ENCODE measurements around the gene CENPVL3.

CENPVL3 gene

DNA sequence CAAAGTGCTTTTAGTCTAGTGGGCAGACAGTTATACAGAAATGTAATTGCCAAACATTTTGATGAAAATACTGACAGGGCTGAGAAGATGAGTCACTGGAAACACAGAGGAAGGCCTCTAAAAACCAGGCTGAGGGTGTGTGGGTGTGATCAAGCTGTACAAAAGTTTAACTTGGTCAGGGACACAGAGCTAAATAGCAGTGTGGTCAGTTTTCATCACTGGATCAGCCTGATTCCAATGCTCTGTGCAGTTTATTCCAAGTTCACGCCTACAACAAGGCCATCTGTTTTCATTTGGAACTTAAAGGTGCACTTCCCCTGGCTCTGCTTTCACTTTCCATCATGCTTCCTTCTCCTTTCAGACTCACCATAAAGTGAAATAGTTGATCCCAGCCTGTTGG lies 10.6 kb downstream of the CENPVL3 start:
- no peak overlapping the region for H3K4me3 ChIP-seq (replicated peaks in 1 of 2; ENCODE audit: low read depth in 2 of 2, low read length in 2 of 2)
- TF ChIP-seq, protein P1, sequence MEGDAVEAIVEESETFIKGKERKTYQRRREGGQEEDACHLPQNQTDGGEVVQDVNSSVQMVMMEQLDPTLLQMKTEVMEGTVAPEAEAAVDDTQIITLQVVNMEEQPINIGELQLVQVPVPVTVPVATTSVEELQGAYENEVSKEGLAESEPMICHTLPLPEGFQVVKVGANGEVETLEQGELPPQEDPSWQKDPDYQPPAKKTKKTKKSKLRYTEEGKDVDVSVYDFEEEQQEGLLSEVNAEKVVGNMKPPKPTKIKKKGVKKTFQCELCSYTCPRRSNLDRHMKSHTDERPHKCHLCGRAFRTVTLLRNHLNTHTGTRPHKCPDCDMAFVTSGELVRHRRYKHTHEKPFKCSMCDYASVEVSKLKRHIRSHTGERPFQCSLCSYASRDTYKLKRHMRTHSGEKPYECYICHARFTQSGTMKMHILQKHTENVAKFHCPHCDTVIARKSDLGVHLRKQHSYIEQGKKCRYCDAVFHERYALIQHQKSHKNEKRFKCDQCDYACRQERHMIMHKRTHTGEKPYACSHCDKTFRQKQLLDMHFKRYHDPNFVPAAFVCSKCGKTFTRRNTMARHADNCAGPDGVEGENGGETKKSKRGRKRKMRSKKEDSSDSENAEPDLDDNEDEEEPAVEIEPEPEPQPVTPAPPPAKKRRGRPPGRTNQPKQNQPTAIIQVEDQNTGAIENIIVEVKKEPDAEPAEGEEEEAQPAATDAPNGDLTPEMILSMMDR (IDR thresholded peaks at IDR 0.05; ENCODE audit: low read depth, low read length) = no peak
- DNase-seq (ENCODE audit: low read depth in 2 of 2) = peak; percentile 2 to 6

DNA sequence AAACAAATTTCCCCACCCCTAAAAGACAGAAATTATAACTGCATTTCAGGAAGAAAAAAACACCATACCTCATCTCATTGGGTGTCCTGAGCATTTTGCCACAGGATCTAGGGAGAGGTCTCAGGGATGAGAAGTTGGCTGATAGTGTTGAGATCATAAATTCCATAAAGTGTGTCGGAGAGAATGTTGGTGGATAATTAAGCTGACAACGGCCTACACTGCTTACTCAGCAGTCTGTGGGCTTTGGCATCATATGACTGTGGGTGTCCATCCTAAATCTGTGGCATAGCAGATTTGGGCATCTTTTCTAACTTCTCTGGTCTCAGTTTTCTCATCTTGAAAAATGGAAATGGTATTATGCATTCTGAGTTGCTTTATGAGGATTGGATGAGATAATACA lies 12.3 kb downstream of the CENPVL3 start:
- DNase-seq (ENCODE audit: low read depth in 2 of 2) = no peak
- no peak overlapping the region for H3K4me3 ChIP-seq (replicated peaks in 1 of 2; ENCODE audit: low read depth in 2 of 2, low read length in 2 of 2)
- TF ChIP-seq, protein P1 (IDR thresholded peaks at IDR 0.05; ENCODE audit: low read depth, low read length) = no peak

DNA sequence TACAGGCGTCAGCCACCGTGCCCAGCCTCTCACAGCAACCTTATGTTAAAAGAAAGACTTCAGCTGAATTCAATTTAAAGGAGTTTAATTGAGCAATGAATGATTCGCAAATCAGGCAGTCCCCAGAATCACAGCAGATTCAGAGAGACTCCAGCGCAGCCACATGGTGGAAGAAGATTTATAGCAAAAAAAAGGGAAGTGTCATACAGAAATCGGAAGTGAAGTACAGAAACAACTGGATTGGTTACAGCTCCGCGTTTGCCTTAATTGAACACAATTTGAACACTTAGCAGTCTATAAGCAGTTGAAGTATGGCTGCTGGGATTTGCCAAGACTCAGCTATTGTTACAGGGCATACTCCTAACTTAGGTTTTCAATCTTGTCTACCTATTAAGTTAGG lies 19.8 kb downstream of the CENPVL3 start:
- H3K4me3 ChIP-seq (replicated peaks in 1 of 2; ENCODE audit: low read depth in 2 of 2, low read length in 2 of 2) = no peak overlapping the region
- TF ChIP-seq, protein P1 (IDR thresholded peaks at IDR 0.05; ENCODE audit: low read depth, low read length) = no peak
- no peak for DNase-seq (ENCODE audit: low read depth in 2 of 2)

DNA sequence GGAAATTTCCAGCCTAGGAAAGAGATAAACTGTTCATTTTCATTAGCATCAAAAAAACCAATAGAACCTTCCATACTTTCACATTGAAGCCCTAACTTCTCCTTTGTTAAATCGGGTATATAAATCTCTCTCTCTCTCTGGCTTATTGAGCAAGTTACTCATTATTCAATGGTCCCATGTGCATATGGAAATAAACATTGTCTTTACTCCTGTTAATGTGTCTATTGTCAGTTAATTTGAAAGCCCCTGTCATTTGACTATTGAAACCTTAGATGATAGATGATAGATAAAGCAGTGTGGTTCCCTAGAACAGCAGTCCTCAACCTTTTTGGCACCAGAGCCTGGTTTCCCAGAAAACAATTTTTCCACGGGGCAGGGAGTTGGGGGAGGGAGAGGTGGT lies 46.8 kb downstream of the CENPVL3 start:
- no peak for DNase-seq (ENCODE audit: low read depth in 2 of 2)
- no peak overlapping the region for H3K4me3 ChIP-seq (replicated peaks in 1 of 2; ENCODE audit: low read depth in 2 of 2, low read length in 2 of 2)
- TF ChIP-seq, protein P1 (IDR thresholded peaks at IDR 0.05; ENCODE audit: low read depth, low read length) = no peak

DNA sequence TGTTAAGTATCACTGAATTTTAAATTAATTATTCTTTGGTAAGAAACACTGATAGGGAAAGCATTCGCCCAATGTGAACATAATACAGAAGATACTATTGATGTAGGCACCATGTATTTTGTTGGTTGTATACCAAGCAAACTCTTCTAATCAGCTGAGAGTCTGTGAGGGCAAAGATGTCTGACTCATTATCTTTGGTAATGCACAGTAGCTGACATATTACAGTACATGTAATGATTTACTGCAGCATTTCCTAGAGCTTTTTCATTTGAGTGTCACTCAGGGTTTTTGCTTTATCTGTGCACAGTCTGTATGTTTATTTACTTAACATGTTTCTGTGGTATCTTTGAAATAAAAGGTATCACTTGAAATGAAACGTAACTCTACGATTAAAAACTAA lies 49.2 kb downstream of the CENPVL3 start:
- no peak overlapping the region for H3K4me3 ChIP-seq (replicated peaks in 1 of 2; ENCODE audit: low read depth in 2 of 2, low read length in 2 of 2)
- no peak for DNase-seq (ENCODE audit: low read depth in 2 of 2)
- TF ChIP-seq, protein P1 (IDR thresholded peaks at IDR 0.05; ENCODE audit: low read depth, low read length) = no peak

DNA sequence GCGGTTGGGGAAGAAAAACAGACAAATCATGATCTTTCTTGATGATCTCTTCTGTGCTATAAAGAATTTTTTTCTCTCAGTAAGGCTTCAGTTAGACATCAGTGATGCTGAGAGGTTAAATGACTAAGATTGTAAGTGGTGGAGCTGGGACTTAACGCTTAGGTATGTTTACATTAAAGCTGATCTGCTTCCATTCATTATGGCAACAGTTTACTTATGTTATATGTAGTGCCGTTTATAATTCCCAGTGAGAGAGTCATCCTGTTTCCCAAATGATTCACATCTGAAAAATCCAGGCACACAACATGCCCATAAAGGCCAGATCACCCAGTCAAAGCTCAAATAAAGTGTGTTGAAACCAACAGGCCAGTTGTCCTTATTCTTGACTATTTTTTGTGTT lies 50.1 kb downstream of the CENPVL3 start:
- no peak overlapping the region for H3K4me3 ChIP-seq (replicated peaks in 1 of 2; ENCODE audit: low read depth in 2 of 2, low read length in 2 of 2)
- DNase-seq (ENCODE audit: low read depth in 2 of 2) = peak; percentile 4 to 35
- TF ChIP-seq, protein P1 (IDR thresholded peaks at IDR 0.05; ENCODE audit: low read depth, low read length) = no peak

All from cardiac fibroblast (primary cell).